Measurements from ENCODE around the gene FTH1. TPM values are rescaled to one million over a fixed set of nuclear protein-coding genes. Genes with fewer than 3 reads are reported as not detected.

Gene FTH1
- total and polyA plus RNA-seq, 2 of the 8 experiments (the other 6 are each of a cell fraction or from before 2014, with no cell fraction given) = 1,153 to 1,461 TPM

DNA sequence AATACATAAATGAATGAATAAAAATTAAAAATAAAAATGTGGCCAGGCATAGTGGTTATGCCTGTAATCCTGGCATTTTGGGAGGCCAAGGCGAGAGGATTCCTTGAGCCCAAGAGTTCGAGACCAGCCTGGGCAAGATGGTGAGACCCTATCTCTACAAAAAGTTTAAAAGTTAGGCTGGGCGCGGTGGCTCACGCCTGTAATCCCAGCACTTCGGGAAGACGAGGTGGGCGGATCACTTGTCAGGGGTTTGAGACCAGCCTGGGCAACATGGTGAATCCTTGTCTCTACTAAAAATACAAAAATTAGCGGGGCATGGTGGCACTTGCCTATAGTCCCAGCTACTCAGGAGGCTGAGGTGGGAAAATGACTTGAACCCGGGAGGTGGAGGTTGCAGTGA lies 27.0 kb downstream of the FTH1 start:
- Histone ChIP-seq H2BK20ac (ENCODE audit: low read length) (no peak overlapping the region), H3K9me3 (ENCODE audit: insufficient read depth in 2 of 2, low read depth in 1 of 2, low read length in 1 of 2) (no peaks in the 10 kb centered on the region), H4K91ac (replicated peaks; ENCODE audit: insufficient read length, low read length) (no peak overlapping the region), H3K23me2 (ENCODE audit: low read depth, low read length) (no peaks in the 10 kb centered on the region; the same call in 1 of the 2 replicates), H3K79me2 (ENCODE audit: control insufficient read depth in 1 of 2, insufficient read depth in 2 of 2, low read length in 2 of 2) (no peaks in the 10 kb centered on the region), H2AK5ac (ENCODE audit: low read depth, low read length) (no peak overlapping the region), H4K20me1 (replicated peaks in 1 of 2; ENCODE audit: control insufficient read depth in 1 of 2, insufficient read depth in 2 of 2, low read length in 2 of 2) (no peaks in the 10 kb centered on the region), H3K4me2 (ENCODE audit: insufficient read depth in 1 of 2, low read depth in 2 of 2, low read length in 2 of 2) (no peak overlapping the region), H3K18ac (ENCODE audit: extremely low read depth, low read length) (no peak overlapping the region), H2BK5ac (ENCODE audit: low read depth, low read length) (no peak overlapping the region), H3K56ac (replicated peaks; ENCODE audit: insufficient read length, low read depth, low read length) (no peak overlapping the region), H4K8ac (ENCODE audit: extremely low read depth, insufficient read depth, low read length) (no peak overlapping the region), H3K14ac (ENCODE audit: insufficient read length) (no peak overlapping the region), H3K27me3 (replicated peaks in 1 of 4; ENCODE audit: control insufficient read depth in 3 of 4, extremely low read depth in 1 of 4, insufficient read depth in 3 of 4, low read length in 3 of 4) (no peaks in the 10 kb centered on the region), H4K5ac (ENCODE audit: insufficient read length, low read depth, low read length) (no peak overlapping the region), H3K79me1 (ENCODE audit: low read depth, low read length) (no peaks in the 10 kb centered on the region), H3K4me1 (replicated peaks in 1 of 4; ENCODE audit: control insufficient read depth in 3 of 4, insufficient read depth in 4 of 4, low read length in 3 of 4) (no peaks in the 10 kb centered on the region), H2AFZ (ENCODE audit: low read length) (no peak overlapping the region), H3K4ac (replicated peaks; ENCODE audit: insufficient read length, low read depth, low read length) (no peak overlapping the region), H3K23ac (ENCODE audit: insufficient read length) (no peak overlapping the region), H3K4me3 (ENCODE audit: extremely low read depth in 1 of 4, insufficient read depth in 2 of 4, low read depth in 3 of 4, low read length in 4 of 4) (no peak overlapping the region), H3K27ac (ENCODE audit: low read depth, low read length) (no peak overlapping the region), H2BK15ac (ENCODE audit: low read length) (no peak overlapping the region), H2BK12ac (ENCODE audit: low read depth, low read length) (no peak overlapping the region), H2BK120ac (replicated peaks; ENCODE audit: low read depth, low read length) (no peak overlapping the region), H3K36me3 (ENCODE audit: control insufficient read depth in 2 of 4, insufficient read depth in 4 of 4, low read length in 3 of 4) (no peaks in the 10 kb centered on the region), H3K9ac (replicated peaks in 1 of 4; ENCODE audit: extremely low read depth in 1 of 4, low read depth in 3 of 4, low read length in 3 of 4) (no peak overlapping the region)
- 86% methylated on average over 10 of the region's 10 CpGs; no CpG with 5 or more reads in 1 of the 2 experiments for WGBS, 2 experiments (ENCODE audit: extremely low coverage in 1 of 2, insufficient coverage in 1 of 2, insufficient read length in 1 of 2, insufficient replicate concordance in 2 of 2, low coverage in 1 of 2, low lambda C conversion rate in 2 of 2, missing lambda C conversion rate in 1 of 2)
- TF ChIP-seq, protein P1, sequence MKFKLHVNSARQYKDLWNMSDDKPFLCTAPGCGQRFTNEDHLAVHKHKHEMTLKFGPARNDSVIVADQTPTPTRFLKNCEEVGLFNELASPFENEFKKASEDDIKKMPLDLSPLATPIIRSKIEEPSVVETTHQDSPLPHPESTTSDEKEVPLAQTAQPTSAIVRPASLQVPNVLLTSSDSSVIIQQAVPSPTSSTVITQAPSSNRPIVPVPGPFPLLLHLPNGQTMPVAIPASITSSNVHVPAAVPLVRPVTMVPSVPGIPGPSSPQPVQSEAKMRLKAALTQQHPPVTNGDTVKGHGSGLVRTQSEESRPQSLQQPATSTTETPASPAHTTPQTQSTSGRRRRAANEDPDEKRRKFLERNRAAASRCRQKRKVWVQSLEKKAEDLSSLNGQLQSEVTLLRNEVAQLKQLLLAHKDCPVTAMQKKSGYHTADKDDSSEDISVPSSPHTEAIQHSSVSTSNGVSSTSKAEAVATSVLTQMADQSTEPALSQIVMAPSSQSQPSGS (IDR thresholded peaks at IDR 0.05; ENCODE audit: low read length) = no peak
- TF ChIP-seq RBBP5 (IDR thresholded peaks at IDR 0.05; ENCODE audit: borderline replicate concordance, low read depth, low read length) (no peak), RNF2 (IDR thresholded peaks at IDR 0.05; ENCODE audit: borderline replicate concordance, low read depth, low read length, missing control alignments, poor library complexity, severe bottlenecking) (no peak), TCF12 (IDR thresholded peaks at IDR 0.05; ENCODE audit: low read depth, low read length) (no peak), SUZ12 (IDR thresholded peaks at IDR 0.05; ENCODE audit: low read length) (no peak), KDM4A (IDR thresholded peaks at IDR 0.05; ENCODE audit: low read depth, low read length, severe bottlenecking) (no peak)
- POLR2A ChIA-PET (ENCODE audit: partially characterized antibody) = no interaction called here
- CTCF ChIA-PET (ENCODE audit: partially characterized antibody) = interaction anchor here (0.7 to 5.3 kb wide), 3 partner anchors 9 to 42 kb away, joined by 3 to 52 read pairs (median 3); no protein-coding TSS in a partner anchor
- FAIRE-seq (no peak), DNase-seq (ENCODE audit: low read depth in 1 of 2, low spot score in 2 of 2) (no peak)

Measured in H1 (cell line).